ENCODE measurements around the gene NDE1. TPM values are rescaled to one million over a fixed set of nuclear protein-coding genes. Genes with fewer than 3 reads are reported as not detected.
"Not testable (repeated sequence)": the region's sequence is repeated elsewhere in the genome, so short reads cannot be mapped to it uniquely, and the experiment has no call there.

The NDE1 gene
- total and polyA plus RNA-seq, 2 donors (not counting 1 experiment from before 2014, with no cell fraction given), result 33.5 to 149 TPM

- DNase-seq (no peak), ATAC-seq (ENCODE audit: low read depth) (no peak)
- H2AFZ ChIP-seq (ENCODE audit: insufficient read depth, low read depth, low read length, poor library complexity, severe bottlenecking), result no peak overlapping the region
- H3K4me1 ChIP-seq (ENCODE audit: control insufficient read depth in 2 of 2, insufficient read depth in 2 of 2, low read length in 2 of 2), result no peaks in the 10 kb centered on the region
- H4K20me1 ChIP-seq (ENCODE audit: control insufficient read depth, insufficient read depth, low read length, poor library complexity, severe bottlenecking), result peaks cover 19% of the 10 kb centered on the region
- CTCF ChIA-PET, result interaction anchor here (0.8 to 2.6 kb wide), 3 partner anchors 14 to 263 kb away, joined by 3 to 15 read pairs (median 5); no protein-coding TSS in a partner anchor
- WGBS (ENCODE audit: insufficient coverage), result no CpG with 5 or more reads among the region's 3 CpGs
- H3K27me3 Mint-ChIP-seq, result no peaks in the 10 kb centered on the region
- H3K4me3 ChIP-seq (ENCODE audit: control extremely low read depth in 1 of 5, extremely low read depth in 1 of 5, insufficient read depth in 1 of 5, low read depth in 2 of 5, low read length in 4 of 5), result no peak overlapping the region
- no peak for TF ChIP-seq CTCF (IDR thresholded peaks at IDR 0.05)
- TF ChIP-seq EZH2 (IDR thresholded peaks at IDR 0.05; ENCODE audit: borderline replicate concordance, insufficient read depth, low read depth, low read length, poor library complexity, severe bottlenecking), result no peak
- no peaks in the 10 kb centered on the region for H3K9me3 Mint-ChIP-seq (ENCODE audit: insufficient read depth)
- no peak overlapping the region for H3K27ac ChIP-seq (ENCODE audit: low read length in 2 of 2)
- H3K27ac Mint-ChIP-seq, result no peak overlapping the region
- no peak overlapping the region for H3K4me3 Mint-ChIP-seq
- no peak overlapping the region for H3K4me2 ChIP-seq (replicated peaks; ENCODE audit: low read depth, low read length, poor library complexity, severe bottlenecking)
- intact Hi-C loops (cut with micrococcal nuclease), result no loop called here
- peaks cover 47% of the 10 kb centered on the region for H3K79me2 ChIP-seq (ENCODE audit: control insufficient read depth, insufficient read depth, low read length)
- H3K9me3 ChIP-seq (ENCODE audit: control extremely low read depth in 1 of 3, control insufficient read depth in 2 of 3, insufficient read depth in 1 of 3, low read length in 2 of 3), result no peaks in the 10 kb centered on the region
- no peaks in the 10 kb centered on the region for H3K27me3 ChIP-seq (replicated peaks in 1 of 4; ENCODE audit: control extremely low read depth in 1 of 4, control insufficient read depth in 3 of 4, insufficient read depth in 4 of 4, low read length in 3 of 4)
- H3K36me3 ChIP-seq (replicated peaks in 1 of 2; ENCODE audit: control extremely low read depth in 1 of 2, control insufficient read depth in 1 of 2, extremely low read depth in 1 of 2, insufficient read depth in 2 of 2, low read length in 1 of 2), result peaks cover 2 to 88% of the 10 kb centered on the region in 2 experiments
- H3K4me1 Mint-ChIP-seq, result no peaks in the 10 kb centered on the region
- POLR2A ChIA-PET, result no interaction called here
- no peak overlapping the region for H3K9ac ChIP-seq (ENCODE audit: low read length)
These were observed 40.3 kb downstream of the NDE1 start for GRCh38 chr16:15690296-15690695.

- TF ChIP-seq CTCF (IDR thresholded peaks at IDR 0.05) (no peak), EZH2 (IDR thresholded peaks at IDR 0.05; ENCODE audit: borderline replicate concordance, insufficient read depth, low read depth, low read length, poor library complexity, severe bottlenecking) (no peak)
- Histone ChIP-seq H3K9me3 (ENCODE audit: control extremely low read depth in 1 of 3, control insufficient read depth in 2 of 3, insufficient read depth in 1 of 3, low read length in 2 of 3) (no peaks in the 10 kb centered on the region), H3K27ac (ENCODE audit: low read length in 2 of 2) (no peak overlapping the region), H3K4me1 (ENCODE audit: control insufficient read depth in 2 of 2, insufficient read depth in 2 of 2, low read length in 2 of 2) (no peaks in the 10 kb centered on the region), H4K20me1 (ENCODE audit: control insufficient read depth, insufficient read depth, low read length, poor library complexity, severe bottlenecking) (peaks cover 15% of the 10 kb centered on the region), H3K4me2 (replicated peaks; ENCODE audit: low read depth, low read length, poor library complexity, severe bottlenecking) (no peak overlapping the region), H3K27me3 (replicated peaks in 1 of 4; ENCODE audit: control extremely low read depth in 1 of 4, control insufficient read depth in 3 of 4, insufficient read depth in 4 of 4, low read length in 3 of 4) (no peaks in the 10 kb centered on the region), H3K79me2 (ENCODE audit: control insufficient read depth, insufficient read depth, low read length) (peaks cover 41% of the 10 kb centered on the region), H3K36me3 (replicated peaks in 1 of 2; ENCODE audit: control extremely low read depth in 1 of 2, control insufficient read depth in 1 of 2, extremely low read depth in 1 of 2, insufficient read depth in 2 of 2, low read length in 1 of 2) (peaks cover 0 to 89% of the 10 kb centered on the region in 2 experiments), H2AFZ (ENCODE audit: insufficient read depth, low read depth, low read length, poor library complexity, severe bottlenecking) (no peak overlapping the region), H3K4me3 (ENCODE audit: control extremely low read depth in 1 of 5, extremely low read depth in 1 of 5, insufficient read depth in 1 of 5, low read depth in 2 of 5, low read length in 4 of 5) (no peak overlapping the region), H3K9ac (ENCODE audit: low read length) (no peak overlapping the region)
- intact Hi-C loops (cut with micrococcal nuclease), result no loop called here
- Mint-ChIP-seq H3K4me1 (no peaks in the 10 kb centered on the region), H3K9me3 (ENCODE audit: insufficient read depth) (no peaks in the 10 kb centered on the region), H3K27ac (no peak overlapping the region), H3K27me3 (no peaks in the 10 kb centered on the region), H3K4me3 (no peak overlapping the region)
- WGBS (ENCODE audit: insufficient coverage), result 100% methylated on average over 10 of the region's 10 CpGs
- ATAC-seq (ENCODE audit: low read depth), result no peak
- ChIA-PET POLR2A (interaction anchor here (0.6 kb wide), 2 partner anchors 68 to 200 kb away, joined by 3 to 4 read pairs; no protein-coding TSS in a partner anchor), CTCF (interaction anchor here (0.6 to 2.6 kb wide), 4 partner anchors 13 to 49 kb away, joined by 3 to 15 read pairs (median 6); partner anchors contain the start of gene MARF1)
- no peak for DNase-seq
These were observed 41.0 kb downstream of the NDE1 start for GRCh38 chr16:15691046-15691445.

GRCh38 chr16:15692508-15692907 lies 42.5 kb downstream of the NDE1 start:
- H3K27me3 Mint-ChIP-seq; H4K20me1 ChIP-seq (ENCODE audit: control insufficient read depth, insufficient read depth, low read length, poor library complexity, severe bottlenecking); H3K4me1 Mint-ChIP-seq; H3K4me1 ChIP-seq (ENCODE audit: control insufficient read depth in 2 of 2, insufficient read depth in 2 of 2, low read length in 2 of 2); H3K27ac Mint-ChIP-seq; H3K4me2 ChIP-seq (replicated peaks; ENCODE audit: low read depth, low read length, poor library complexity, severe bottlenecking); H3K4me3 ChIP-seq (ENCODE audit: control extremely low read depth in 1 of 5, extremely low read depth in 1 of 5, insufficient read depth in 1 of 5, low read depth in 2 of 5, low read length in 4 of 5); H3K4me3 Mint-ChIP-seq; ATAC-seq (ENCODE audit: low read depth); DNase-seq; H2AFZ ChIP-seq (ENCODE audit: insufficient read depth, low read depth, low read length, poor library complexity, severe bottlenecking); H3K9me3 Mint-ChIP-seq (ENCODE audit: insufficient read depth); H3K9ac ChIP-seq (ENCODE audit: low read length); H3K27me3 ChIP-seq (replicated peaks in 1 of 4; ENCODE audit: control extremely low read depth in 1 of 4, control insufficient read depth in 3 of 4, insufficient read depth in 4 of 4, low read length in 3 of 4); intact Hi-C loops (cut with micrococcal nuclease); H3K27ac ChIP-seq (ENCODE audit: low read length in 2 of 2); POLR2A ChIA-PET; H3K9me3 ChIP-seq (ENCODE audit: control extremely low read depth in 1 of 3, control insufficient read depth in 2 of 3, insufficient read depth in 1 of 3, low read length in 2 of 3): not testable (repeated sequence)
- Histone ChIP-seq H3K36me3 (replicated peaks in 1 of 2; ENCODE audit: control extremely low read depth in 1 of 2, control insufficient read depth in 1 of 2, extremely low read depth in 1 of 2, insufficient read depth in 2 of 2, low read length in 1 of 2) (peaks cover 0 to 89% of the 10 kb centered on the region in 2 experiments), H3K79me2 (ENCODE audit: control insufficient read depth, insufficient read depth, low read length) (peaks cover 26% of the 10 kb centered on the region)
- CTCF ChIA-PET, result interaction anchor here (0.8 to 2.4 kb wide), 3 partner anchors 10 to 266 kb away, joined by 3 to 9 read pairs (median 3); no protein-coding TSS in a partner anchor
- WGBS (ENCODE audit: insufficient coverage), result 86% methylated on average over 1 of the region's 1 CpG
